Measurements from ENCODE around the gene PIGC.

The PIGC gene

DNA sequence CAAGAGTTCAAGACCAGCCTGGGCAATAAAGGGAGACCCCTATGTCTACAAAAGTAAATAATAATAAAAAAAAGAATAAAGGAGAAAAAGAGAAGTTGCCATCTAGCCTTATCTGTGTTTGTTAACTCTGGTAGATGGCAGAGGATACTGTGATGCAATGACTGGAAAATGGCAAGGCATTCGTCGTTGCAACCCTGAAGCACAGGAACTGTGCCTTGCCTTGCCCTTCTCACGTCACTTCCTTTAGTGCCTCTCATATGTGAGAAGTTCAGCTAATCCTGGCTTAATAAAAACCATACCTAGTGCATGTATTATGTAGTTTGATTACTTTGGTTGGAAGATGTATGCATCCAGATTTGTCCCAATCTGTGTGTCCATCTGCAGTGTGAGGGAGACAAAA is 25.8 kb upstream of the PIGC start:
- DNase-seq (ENCODE audit: low read depth): no peak
- TF ChIP-seq, protein P1, sequence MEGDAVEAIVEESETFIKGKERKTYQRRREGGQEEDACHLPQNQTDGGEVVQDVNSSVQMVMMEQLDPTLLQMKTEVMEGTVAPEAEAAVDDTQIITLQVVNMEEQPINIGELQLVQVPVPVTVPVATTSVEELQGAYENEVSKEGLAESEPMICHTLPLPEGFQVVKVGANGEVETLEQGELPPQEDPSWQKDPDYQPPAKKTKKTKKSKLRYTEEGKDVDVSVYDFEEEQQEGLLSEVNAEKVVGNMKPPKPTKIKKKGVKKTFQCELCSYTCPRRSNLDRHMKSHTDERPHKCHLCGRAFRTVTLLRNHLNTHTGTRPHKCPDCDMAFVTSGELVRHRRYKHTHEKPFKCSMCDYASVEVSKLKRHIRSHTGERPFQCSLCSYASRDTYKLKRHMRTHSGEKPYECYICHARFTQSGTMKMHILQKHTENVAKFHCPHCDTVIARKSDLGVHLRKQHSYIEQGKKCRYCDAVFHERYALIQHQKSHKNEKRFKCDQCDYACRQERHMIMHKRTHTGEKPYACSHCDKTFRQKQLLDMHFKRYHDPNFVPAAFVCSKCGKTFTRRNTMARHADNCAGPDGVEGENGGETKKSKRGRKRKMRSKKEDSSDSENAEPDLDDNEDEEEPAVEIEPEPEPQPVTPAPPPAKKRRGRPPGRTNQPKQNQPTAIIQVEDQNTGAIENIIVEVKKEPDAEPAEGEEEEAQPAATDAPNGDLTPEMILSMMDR (IDR thresholded peaks at IDR 0.05; ENCODE audit: low read depth, low read length, missing control alignments): no peak
- H3K4me3 ChIP-seq (ENCODE audit: low read depth, low read length): no peak overlapping the region

DNA sequence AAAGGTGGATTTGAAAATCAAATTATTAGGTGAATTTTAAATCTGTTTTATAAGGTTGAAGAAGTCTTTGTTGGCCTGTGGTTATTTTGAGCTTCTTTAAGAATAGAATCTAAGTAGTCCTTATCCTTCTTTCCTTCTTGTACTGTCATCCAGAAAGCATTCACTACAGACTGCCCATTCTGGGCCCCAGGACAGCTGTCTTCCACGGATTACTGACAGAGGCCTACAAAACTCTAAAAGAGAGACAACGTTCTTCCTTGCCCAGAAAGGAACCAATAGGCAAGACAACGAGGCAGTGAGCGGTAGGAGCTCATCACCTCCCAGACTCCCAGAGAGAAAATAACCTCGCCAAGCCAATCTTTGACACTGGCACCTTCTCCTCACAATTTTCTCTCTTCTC is 24.4 kb upstream of the PIGC start:
- TF ChIP-seq, protein P1 (IDR thresholded peaks at IDR 0.05; ENCODE audit: low read depth, low read length, missing control alignments): no peak
- no peak for DNase-seq (ENCODE audit: low read depth)
- no peak overlapping the region for H3K4me3 ChIP-seq (ENCODE audit: low read depth, low read length)

DNA sequence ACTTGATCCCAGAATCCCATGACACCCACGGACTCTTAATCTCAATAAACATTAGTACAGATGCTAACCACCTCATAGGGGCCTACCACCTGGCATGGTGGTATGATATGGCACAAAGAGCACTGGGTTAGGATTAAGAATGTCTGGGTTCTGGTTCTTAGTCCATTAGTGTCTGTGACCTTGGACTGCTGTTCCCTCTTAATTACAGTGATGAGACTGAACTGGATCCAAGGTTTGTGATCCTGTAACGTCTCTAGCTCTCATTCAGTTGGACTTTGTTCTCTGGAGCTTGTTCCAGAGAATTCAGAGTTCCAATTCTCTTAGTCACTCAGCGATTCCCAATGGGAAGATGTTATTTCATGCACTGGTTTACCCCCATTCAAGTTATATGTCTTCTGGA is 23.6 kb upstream of the PIGC start:
- no peak for DNase-seq (ENCODE audit: low read depth)
- H3K4me3 ChIP-seq (ENCODE audit: low read depth, low read length): no peak overlapping the region
- TF ChIP-seq, protein P1 (IDR thresholded peaks at IDR 0.05; ENCODE audit: low read depth, low read length, missing control alignments): no peak

DNA sequence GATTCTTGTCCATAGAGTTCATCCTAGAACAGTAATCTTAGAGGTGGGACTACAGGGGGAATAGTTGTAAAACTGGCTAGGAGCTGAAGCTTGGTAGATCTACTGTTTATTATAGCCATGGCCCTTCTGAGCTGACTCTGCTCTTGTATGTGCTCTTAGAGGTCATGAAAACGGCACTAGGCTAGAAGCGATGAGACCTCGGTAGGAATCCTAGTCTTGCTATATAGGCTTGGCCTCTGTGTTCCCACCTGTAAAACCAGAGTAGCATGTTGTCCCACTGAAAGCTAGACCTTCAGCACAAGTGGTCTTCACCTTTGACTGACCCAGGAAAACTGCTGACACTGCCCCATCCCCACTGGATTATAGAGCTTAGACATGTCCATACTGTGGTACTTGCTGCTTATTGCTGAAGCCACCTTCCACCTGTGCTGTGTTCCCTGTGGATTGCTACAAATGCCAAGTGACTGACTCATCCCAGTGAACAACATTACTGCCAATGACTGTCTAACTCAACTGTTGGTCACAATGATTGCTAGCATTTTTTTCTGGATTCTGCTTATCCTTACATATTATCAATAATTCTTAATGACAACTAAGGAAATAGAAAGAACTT is 23.0 kb upstream of the PIGC start:
- no peak for DNase-seq (ENCODE audit: low read depth)
- TF ChIP-seq, protein P1 (IDR thresholded peaks at IDR 0.05; ENCODE audit: low read depth, low read length, missing control alignments): no peak
- H3K4me3 ChIP-seq (ENCODE audit: low read depth, low read length): no peak overlapping the region

DNA sequence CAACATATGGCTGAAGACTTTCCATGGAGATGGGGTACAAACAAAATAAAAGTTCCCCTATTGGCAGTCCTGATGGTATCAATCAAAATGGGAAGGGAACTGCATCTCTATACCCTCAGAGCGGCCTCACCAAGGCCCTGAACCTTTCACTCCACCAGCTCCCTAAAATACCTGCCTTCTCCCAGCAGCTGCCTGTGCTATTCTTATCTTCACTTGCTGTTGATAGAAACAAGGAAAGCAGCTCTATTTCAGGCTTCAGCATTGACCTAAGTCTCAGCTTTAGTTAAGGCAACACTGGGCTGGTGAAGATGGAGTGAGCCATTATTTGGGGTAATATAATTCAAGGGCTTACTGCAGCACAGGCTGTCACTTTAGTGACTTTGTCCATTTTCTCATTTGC is 21.7 kb upstream of the PIGC start:
- TF ChIP-seq, protein P1 (IDR thresholded peaks at IDR 0.05; ENCODE audit: low read depth, low read length, missing control alignments): no peak
- no peak overlapping the region for H3K4me3 ChIP-seq (ENCODE audit: low read depth, low read length)
- no peak for DNase-seq (ENCODE audit: low read depth)

DNA sequence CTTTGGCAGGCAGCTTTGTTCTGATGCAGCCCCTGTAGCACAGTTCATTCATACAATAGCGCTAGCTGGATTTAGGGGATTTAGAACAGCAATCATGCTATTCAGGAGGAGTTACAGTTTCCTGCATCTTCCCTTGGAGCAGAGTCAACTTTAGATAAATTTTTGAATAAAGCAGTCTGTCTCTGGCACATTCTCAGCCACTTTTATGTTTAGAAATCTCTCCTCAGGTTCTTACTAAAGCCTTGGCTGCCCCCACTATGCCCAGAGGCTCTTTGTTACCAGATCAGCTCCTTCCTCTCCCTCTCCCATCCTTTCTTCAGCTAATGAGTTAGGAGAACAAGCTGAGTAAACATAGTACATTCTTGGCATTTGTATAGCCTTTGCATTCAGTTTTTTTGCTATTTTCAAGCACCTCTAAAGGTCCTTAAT is 17.0 kb upstream of the PIGC start:
- no peak for DNase-seq (ENCODE audit: low read depth)
- no peak overlapping the region for H3K4me3 ChIP-seq (ENCODE audit: low read depth, low read length)
- TF ChIP-seq, protein P1 (IDR thresholded peaks at IDR 0.05; ENCODE audit: low read depth, low read length, missing control alignments): no peak

DNA sequence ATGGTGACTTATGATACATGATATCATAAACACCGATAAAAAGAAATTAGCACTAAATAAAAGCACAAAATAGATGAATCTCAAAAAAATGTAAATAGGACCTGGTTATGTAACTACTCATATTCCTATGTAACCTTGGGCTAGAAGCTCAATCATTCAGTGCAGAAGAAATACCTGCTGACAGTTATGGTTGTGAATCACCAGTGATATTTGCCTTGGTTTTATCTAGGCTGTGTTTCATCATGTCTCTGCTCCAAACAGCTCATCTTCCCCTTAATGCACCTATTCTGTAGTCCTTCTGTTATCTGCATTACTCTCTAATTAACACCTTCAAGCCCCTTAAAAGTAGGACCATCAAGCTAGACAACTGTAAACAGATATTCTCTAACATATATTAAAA is 16.3 kb upstream of the PIGC start:
- no peak overlapping the region for H3K4me3 ChIP-seq (ENCODE audit: low read depth, low read length)
- DNase-seq (ENCODE audit: low read depth): no peak
- TF ChIP-seq, protein P1 (IDR thresholded peaks at IDR 0.05; ENCODE audit: low read depth, low read length, missing control alignments): no peak

All from GM12864 (cell line).